PC-3 (cell line): ENCODE measurements around the gene PARP1. TPM values are rescaled to one million over a fixed set of nuclear protein-coding genes. Genes with fewer than 3 reads are reported as not detected.

Source experiments
- ATAC-seq: fragments of 200-7000 bp; cut with Tn5 transposase; 2 replicates; pipeline ENCODE4 v1.9.1; 2020; ENCODE audit warnings: mild to moderate bottlenecking, moderate library complexity
- BruUV-seq: library from RNA; stranded (reverse); fragments of 400-500 nt; replicated peaks from 2 replicates; lab custom pipeline; 2021; lab: Mats Ljungman, UMichigan
- CTCF ChIA-PET: fragments of 300-600 bp; sonication (Branson Sonifier 250); formaldehyde crosslinking; loops from one replicate; lab custom pipeline; 2022; ENCODE audit warnings: antibody characterized with exemption; lab: Charles Lee
- POLR2A ChIA-PET: fragments of 300-600 bp; sonication (Branson Sonifier 250); formaldehyde crosslinking; loops from one replicate; lab custom pipeline; 2022; ENCODE audit warnings: antibody characterized with exemption; ENCODE audit not compliant: unreplicated experiment; lab: Charles Lee
- DNase-seq: peaks from one replicate; pipeline ENCODE4 v3.0.0-alpha.2; 2015
- H2AFZ ChIP-seq: fragments of 300-600 bp; sonication (generic); 2 replicates; pipeline ENCODE4 v1.6.0; 2016; ENCODE audit warnings: antibody characterized with exemption, low read length
- H3F3A ChIP-seq: fragments of 300-600 bp; sonication (generic); one replicate; pipeline ENCODE4 v1.6.0; 2017; ENCODE audit warnings: antibody characterized with exemption, low read length, control low read depth, mild to moderate bottlenecking; ENCODE audit not compliant: unreplicated experiment
- H3K27ac ChIP-seq: fragments of 300-600 bp; sonication (generic); 2 replicates; pipeline ENCODE4 v1.5.1; 2016; ENCODE audit warnings: mild to moderate bottlenecking, low read length
- H3K27me3 ChIP-seq: fragments of 300-600 bp; sonication (generic); 2 replicates; pipeline ENCODE4 v1.6.1; 2016; ENCODE audit warnings: low read length, mixed read lengths
- H3K36me3 ChIP-seq: fragments of 300-600 bp; sonication (generic); 2 replicates; pipeline ENCODE4 v1.6.1; 2016; ENCODE audit warnings: low read depth, mixed run types, low read length, mixed read lengths
- H3K4me1 ChIP-seq: fragments of 300-600 bp; sonication (generic); 2 replicates; pipeline ENCODE4 v1.5.1; 2016; ENCODE audit warnings: low read length; ENCODE audit not compliant: insufficient read depth
- H3K4me2 ChIP-seq: fragments of 300-600 bp; sonication (generic); 2 replicates; pipeline ENCODE4 v1.6.0; 2016; ENCODE audit warnings: low read length
- H3K4me3 ChIP-seq: fragments of 300-600 bp; sonication (generic); 2 replicates; pipeline ENCODE4 v1.5.1; 2016; ENCODE audit warnings: mild to moderate bottlenecking, low read length, mixed read lengths
- H3K79me2 ChIP-seq: fragments of 300-600 bp; sonication (generic); 2 replicates; pipeline ENCODE4 v1.6.1; 2017; ENCODE audit warnings: low read length, mixed read lengths
- H3K9ac ChIP-seq: fragments of 300-600 bp; sonication (generic); 2 replicates; pipeline ENCODE4 v1.6.0; 2016; ENCODE audit warnings: mild to moderate bottlenecking, low read length
- H3K9me2 ChIP-seq: fragments of 300-600 bp; sonication (generic); replicated peaks from 2 replicates; pipeline ENCODE4 v1.6.1; 2016; ENCODE audit warnings: mixed run types, low read length, mixed read lengths
- H3K9me3 ChIP-seq: fragments of 300-600 bp; sonication (generic); 2 replicates; pipeline ENCODE4 v1.6.1; 2016; ENCODE audit warnings: low read length, mixed read lengths
- H4K20me1 ChIP-seq: fragments of 300-600 bp; sonication (generic); 2 replicates; pipeline ENCODE4 v1.6.1; 2016; ENCODE audit warnings: low read length, mixed read lengths
- CTCF ChIP-seq: fragments of 300-600 bp; sonication (generic); conservative IDR thresholded peaks from 2 replicates; pipeline ENCODE4 v1.5.1; 2017; ENCODE audit warnings: antibody characterized with exemption, low read depth, mild to moderate bottlenecking, low read length
- EZH2 ChIP-seq: fragments of 300-600 bp; sonication (generic); IDR thresholded peaks from one replicate; pipeline ENCODE4 v1.6.1; 2017; ENCODE audit warnings: antibody characterized with exemption, mild to moderate bottlenecking, low read length; ENCODE audit not compliant: unreplicated experiment
- EZH2phosphoT487 ChIP-seq: fragments of 300-600 bp; sonication (generic); IDR thresholded peaks from 2 replicates; pipeline ENCODE4 v1.6.1; 2018; ENCODE audit warnings: mild to moderate bottlenecking, antibody characterized with exemption, low read length, borderline replicate concordance
- intact Hi-C: fragments of 100-400 bp; cut with micrococcal nuclease; formaldehyde crosslinking; loops from 2 replicates; pipeline ENCODE4 v1.9.0; 2023
- total RNA-seq: library from RNA; depleted of rRNA; stranded (reverse); fragments of >200 nt; gene quantifications from 2 replicates; pipeline ENCODE4 v1.2.3, GENCODE V29; 2014

PARP1 gene
- total RNA-seq, 1 experiment from 2014 or later, result 538 TPM

GRCh38 chr1:226425431-226426031, 17.6 kb upstream of the PARP1 start:
- DNase-seq (no peak), ATAC-seq (no peak)
- no peaks in the 10 kb centered on the region for H3K36me3 ChIP-seq
- no peak overlapping the region for H2AFZ ChIP-seq
- H3K27me3 ChIP-seq, result no peaks in the 10 kb centered on the region
- no peak overlapping the region for H3K4me2 ChIP-seq
- BruUV-seq, result no TSS peak
- no peaks in the 10 kb centered on the region for H3K9me3 ChIP-seq
- ChIA-PET CTCF (interaction anchor here (0.6 to 1.2 kb wide), 5 partner anchors 15 to 195 kb away, joined by 3 to 22 read pairs (median 4); no protein-coding TSS in a partner anchor), POLR2A (no interaction called here)
- no peaks in the 10 kb centered on the region for H3F3A ChIP-seq
- H3K79me2 ChIP-seq, result no peaks in the 10 kb centered on the region
- intact Hi-C loops, result no loop called here
- no peaks in the 10 kb centered on the region for H3K9me2 ChIP-seq
- no peak overlapping the region for H3K9ac ChIP-seq
- H3K27ac ChIP-seq, result no peak overlapping the region
- H3K4me1 ChIP-seq, result peaks cover 5% of the 10 kb centered on the region; the same call in 1 of the 2 replicates
- H4K20me1 ChIP-seq, result no peaks in the 10 kb centered on the region
- no peak overlapping the region for H3K4me3 ChIP-seq
- TF ChIP-seq EZH2phosphoT487, result no peak
- no peak for TF ChIP-seq CTCF
- TF ChIP-seq EZH2, result no peak

GRCh38 chr1:226425004-226425378, 17.1 kb upstream of the PARP1 start:
- no peaks in the 10 kb centered on the region for H4K20me1 ChIP-seq
- no peak overlapping the region for H3K9ac ChIP-seq
- no peaks in the 10 kb centered on the region for H3K79me2 ChIP-seq
- no peaks in the 10 kb centered on the region for H3K9me3 ChIP-seq
- DNase-seq (no peak), ATAC-seq (no peak)
- intact Hi-C loops, result no loop called here
- H3F3A ChIP-seq, result no peaks in the 10 kb centered on the region
- no peak overlapping the region for H3K4me2 ChIP-seq
- CTCF ChIA-PET, result interaction anchor here (0.6 to 1.2 kb wide), 6 partner anchors 11 to 184 kb away, joined by 3 to 22 read pairs (median 4); no protein-coding TSS in a partner anchor
- H3K9me2 ChIP-seq, result no peaks in the 10 kb centered on the region
- BruUV-seq, result no TSS peak
- peaks cover 5% of the 10 kb centered on the region; the same call in 1 of the 2 replicates for H3K4me1 ChIP-seq
- H3K36me3 ChIP-seq, result no peaks in the 10 kb centered on the region
- H3K27me3 ChIP-seq, result no peaks in the 10 kb centered on the region
- H2AFZ ChIP-seq, result no peak overlapping the region
- H3K4me3 ChIP-seq, result no peak overlapping the region
- POLR2A ChIA-PET, result no interaction called here
- no peak for TF ChIP-seq EZH2
- TF ChIP-seq CTCF, result no peak
- H3K27ac ChIP-seq, result no peak overlapping the region
